ENCODE results near the gene ERCC5. TPM values are rescaled to one million over a fixed set of nuclear protein-coding genes. Genes with fewer than 3 reads are reported as not detected.

Gene ERCC5
- total and polyA plus RNA-seq, 2 donors (not counting 1 experiment from before 2014, with no cell fraction given), result 36.6 to 78.9 TPM

DNA sequence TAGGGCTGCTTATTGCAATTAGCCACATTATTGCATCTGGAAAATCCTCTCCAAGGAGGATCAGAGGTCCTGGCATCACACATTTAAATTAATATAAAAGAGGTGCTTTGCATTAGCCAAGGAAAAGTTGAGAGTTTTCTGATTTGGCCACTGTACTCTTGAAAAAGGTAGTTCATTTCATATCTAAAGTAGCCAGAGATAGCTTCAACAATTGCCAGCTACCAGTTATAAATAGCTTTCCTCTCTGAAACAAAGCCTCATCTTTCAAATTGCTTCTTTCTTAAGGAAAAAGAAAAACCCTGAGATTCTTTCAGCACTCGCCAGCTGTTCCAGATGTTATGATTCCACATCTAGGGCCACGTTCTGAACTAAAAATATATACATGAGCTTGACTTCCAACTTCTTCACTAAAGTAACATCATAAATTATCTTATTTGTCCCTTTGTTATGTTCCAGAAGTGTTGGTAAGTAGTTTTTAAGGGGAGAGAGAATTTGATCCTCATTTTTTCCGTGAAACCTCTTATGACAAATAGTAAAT is 69.6 kb downstream of the ERCC5 start:
- no peaks in the 10 kb centered on the region for H3K27me3 ChIP-seq (ENCODE audit: control insufficient read depth, insufficient read depth, low read length)
- no peaks in the 10 kb centered on the region for H3K9me3 ChIP-seq (ENCODE audit: control insufficient read depth, insufficient read depth, low read depth, low read length)
- H3K9ac ChIP-seq (ENCODE audit: insufficient read depth, low read length), result no peak overlapping the region
- no peak overlapping the region for H3K27ac ChIP-seq (ENCODE audit: insufficient read depth, low read length)
- H2AFZ ChIP-seq (ENCODE audit: low read length), result no peak overlapping the region
- TF ChIP-seq EZH2 (IDR thresholded peaks at IDR 0.05; ENCODE audit: low read length, missing control alignments), result no peak
- TF ChIP-seq, protein P1, sequence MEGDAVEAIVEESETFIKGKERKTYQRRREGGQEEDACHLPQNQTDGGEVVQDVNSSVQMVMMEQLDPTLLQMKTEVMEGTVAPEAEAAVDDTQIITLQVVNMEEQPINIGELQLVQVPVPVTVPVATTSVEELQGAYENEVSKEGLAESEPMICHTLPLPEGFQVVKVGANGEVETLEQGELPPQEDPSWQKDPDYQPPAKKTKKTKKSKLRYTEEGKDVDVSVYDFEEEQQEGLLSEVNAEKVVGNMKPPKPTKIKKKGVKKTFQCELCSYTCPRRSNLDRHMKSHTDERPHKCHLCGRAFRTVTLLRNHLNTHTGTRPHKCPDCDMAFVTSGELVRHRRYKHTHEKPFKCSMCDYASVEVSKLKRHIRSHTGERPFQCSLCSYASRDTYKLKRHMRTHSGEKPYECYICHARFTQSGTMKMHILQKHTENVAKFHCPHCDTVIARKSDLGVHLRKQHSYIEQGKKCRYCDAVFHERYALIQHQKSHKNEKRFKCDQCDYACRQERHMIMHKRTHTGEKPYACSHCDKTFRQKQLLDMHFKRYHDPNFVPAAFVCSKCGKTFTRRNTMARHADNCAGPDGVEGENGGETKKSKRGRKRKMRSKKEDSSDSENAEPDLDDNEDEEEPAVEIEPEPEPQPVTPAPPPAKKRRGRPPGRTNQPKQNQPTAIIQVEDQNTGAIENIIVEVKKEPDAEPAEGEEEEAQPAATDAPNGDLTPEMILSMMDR (conservative IDR thresholded peaks at IDR 0.05 in 1 of 2, IDR thresholded peaks at IDR 0.05 in 1 of 2; ENCODE audit: low read depth in 1 of 2, low read length in 2 of 2), result no peak
- no peak overlapping the region for H3K4me2 ChIP-seq (ENCODE audit: extremely low read depth, insufficient read depth, low read length)
- DNase-seq (ENCODE audit: low read depth in 2 of 2), result no peak
- no peaks in the 10 kb centered on the region for H3K4me1 ChIP-seq (ENCODE audit: control insufficient read depth, extremely low read depth, insufficient read depth, low read length)
- no peaks in the 10 kb centered on the region for H3K79me2 ChIP-seq (ENCODE audit: control insufficient read depth, insufficient read depth, low read length)
- H4K20me1 ChIP-seq (ENCODE audit: control insufficient read depth, extremely low read depth, insufficient read depth, low read length), result no peaks in the 10 kb centered on the region
- no peaks in the 10 kb centered on the region for H3K36me3 ChIP-seq (ENCODE audit: control insufficient read depth, insufficient read depth, low read length)
- H3K4me3 ChIP-seq (replicated peaks in 1 of 4; ENCODE audit: control extremely low read depth in 1 of 4, insufficient read depth in 1 of 4, low read depth in 3 of 4, low read length in 4 of 4), result no peak overlapping the region

DNA sequence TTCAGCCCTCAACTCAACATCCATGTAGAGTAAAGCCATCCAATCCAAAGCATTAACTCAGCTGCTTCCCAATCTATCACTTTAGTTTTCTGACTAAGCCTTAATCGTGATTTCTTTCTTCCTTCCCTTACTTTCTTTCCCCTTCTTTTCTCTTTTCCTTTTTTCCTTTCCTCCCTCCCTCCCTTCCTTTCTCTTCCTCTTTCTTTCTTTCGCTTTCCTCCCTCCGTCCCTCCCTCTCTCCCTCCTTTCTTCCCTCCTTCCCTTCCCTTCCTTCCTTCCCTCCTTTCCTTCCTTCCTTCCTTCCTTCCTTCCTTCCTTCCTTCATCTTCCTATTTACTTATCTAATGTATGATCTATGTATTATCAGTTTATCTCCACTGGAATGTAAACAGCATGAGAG is 71.2 kb downstream of the ERCC5 start:
- no peak overlapping the region for H3K9ac ChIP-seq (ENCODE audit: insufficient read depth, low read length)

GRCh38 chr13:102922184-102922583 is 76.4 kb downstream of the ERCC5 start:
- no peaks in the 10 kb centered on the region for H3K36me3 ChIP-seq (ENCODE audit: control insufficient read depth, insufficient read depth, low read length)
- TF ChIP-seq, protein P1 (conservative IDR thresholded peaks at IDR 0.05 in 1 of 2, IDR thresholded peaks at IDR 0.05 in 1 of 2; ENCODE audit: low read depth in 1 of 2, low read length in 2 of 2), result no peak
- no peak for TF ChIP-seq EZH2 (IDR thresholded peaks at IDR 0.05; ENCODE audit: low read length, missing control alignments)
- H4K20me1 ChIP-seq (ENCODE audit: control insufficient read depth, extremely low read depth, insufficient read depth, low read length), result no peaks in the 10 kb centered on the region
- no peak overlapping the region for H3K4me3 ChIP-seq (replicated peaks in 1 of 4; ENCODE audit: control extremely low read depth in 1 of 4, insufficient read depth in 1 of 4, low read depth in 3 of 4, low read length in 4 of 4)
- no peak for DNase-seq (ENCODE audit: low read depth in 2 of 2)
- H3K79me2 ChIP-seq (ENCODE audit: control insufficient read depth, insufficient read depth, low read length), result no peaks in the 10 kb centered on the region
- no peaks in the 10 kb centered on the region for H3K27me3 ChIP-seq (ENCODE audit: control insufficient read depth, insufficient read depth, low read length)
- H3K4me1 ChIP-seq (ENCODE audit: control insufficient read depth, extremely low read depth, insufficient read depth, low read length), result no peaks in the 10 kb centered on the region
- H3K9ac ChIP-seq (ENCODE audit: insufficient read depth, low read length), result no peak overlapping the region
- H2AFZ ChIP-seq (ENCODE audit: low read length), result no peak overlapping the region
- no peak overlapping the region for H3K27ac ChIP-seq (ENCODE audit: insufficient read depth, low read length)
- H3K9me3 ChIP-seq (ENCODE audit: control insufficient read depth, insufficient read depth, low read depth, low read length), result no peaks in the 10 kb centered on the region
- H3K4me2 ChIP-seq (ENCODE audit: extremely low read depth, insufficient read depth, low read length), result no peak overlapping the region

More for the DNA sequence above, 71.2 kb downstream of the ERCC5 start:
- no peaks in the 10 kb centered on the region for H3K27me3 ChIP-seq (ENCODE audit: control insufficient read depth, insufficient read depth, low read length)
- TF ChIP-seq, protein P1 (conservative IDR thresholded peaks at IDR 0.05 in 1 of 2, IDR thresholded peaks at IDR 0.05 in 1 of 2; ENCODE audit: low read depth in 1 of 2, low read length in 2 of 2), result no peak
- no peak for TF ChIP-seq EZH2 (IDR thresholded peaks at IDR 0.05; ENCODE audit: low read length, missing control alignments)
- no peak overlapping the region for H2AFZ ChIP-seq (ENCODE audit: low read length)
- H3K4me3 ChIP-seq (replicated peaks in 1 of 4; ENCODE audit: control extremely low read depth in 1 of 4, insufficient read depth in 1 of 4, low read depth in 3 of 4, low read length in 4 of 4), result no peak overlapping the region
- DNase-seq (ENCODE audit: low read depth in 2 of 2), result no peak
- H3K79me2 ChIP-seq (ENCODE audit: control insufficient read depth, insufficient read depth, low read length), result no peaks in the 10 kb centered on the region
- H3K9me3 ChIP-seq (ENCODE audit: control insufficient read depth, insufficient read depth, low read depth, low read length), result no peaks in the 10 kb centered on the region
- H3K27ac ChIP-seq (ENCODE audit: insufficient read depth, low read length), result no peak overlapping the region
- no peak overlapping the region for H3K4me2 ChIP-seq (ENCODE audit: extremely low read depth, insufficient read depth, low read length)
- no peaks in the 10 kb centered on the region for H3K4me1 ChIP-seq (ENCODE audit: control insufficient read depth, extremely low read depth, insufficient read depth, low read length)
- H4K20me1 ChIP-seq (ENCODE audit: control insufficient read depth, extremely low read depth, insufficient read depth, low read length), result no peaks in the 10 kb centered on the region
- no peaks in the 10 kb centered on the region for H3K36me3 ChIP-seq (ENCODE audit: control insufficient read depth, insufficient read depth, low read length)

Other genes with a start within 250 kb of the ERCC5 start
- 58.3 and 60.3 TPM in 2 replicates for gene TPP2, start 249.0 kb upstream of the ERCC5 start, total RNA-seq
- gene TPP2, start 249.0 kb upstream of the ERCC5 start, polyA plus RNA-seq, result 45.0 and 51.8 TPM in 2 replicates
- 0.17 TPM in 1 of 2 replicates, not detected in the other for gene METTL21C, start 151.0 kb upstream of the ERCC5 start, total RNA-seq
- not detected in 2 replicates for gene METTL21C, start 151.0 kb upstream of the ERCC5 start, polyA plus RNA-seq
- gene TEX30, start 72.2 kb upstream of the ERCC5 start, total RNA-seq, result 11.9 and 14.1 TPM in 2 replicates
- gene TEX30, start 72.2 kb upstream of the ERCC5 start, polyA plus RNA-seq, result 12.7 and 21.5 TPM in 2 replicates
- 11.7 and 14.6 TPM in 2 replicates for gene POGLUT2, start 47.1 kb upstream of the ERCC5 start, total RNA-seq
- gene POGLUT2, start 47.1 kb upstream of the ERCC5 start, polyA plus RNA-seq, result 11.6 and 18.1 TPM in 2 replicates
- gene BIVM, start 46.9 kb upstream of the ERCC5 start, total RNA-seq, result 19.8 and 22.3 TPM in 2 replicates
- 15.7 and 22.4 TPM in 2 replicates for gene BIVM, start 46.9 kb upstream of the ERCC5 start, polyA plus RNA-seq
- not detected in 2 replicates for gene SLC10A2, start 220.4 kb downstream of the ERCC5 start, total RNA-seq
- gene SLC10A2, start 220.4 kb downstream of the ERCC5 start, polyA plus RNA-seq, result not detected in 2 replicates

All from fibroblast of lung (primary cell).